Tibial artery (tissue), 4 donors: ENCODE data around the gene SDK2.

Experiments used
- DNase-seq, 2 donors: peaks; one replicate each; pipeline ENCODE4 v3.0.0-alpha.2; 2019
- H3K27ac ChIP-seq, 2 donors: fragments of 200-600 bp; sonication (generic) in 1 of 2; 1 replicate in 1 of 2; 2 replicates in 1 of 2; pipeline ENCODE4 v1.5.1; 2018 to 2019; ENCODE audit warnings: mild to moderate bottlenecking in 1 of 2
- H3K27me3 ChIP-seq, 2 donors: fragments of 200-600 bp; sonication (generic) in 1 of 2; one replicate each; pipeline versions ENCODE4 v1.5.1 to v1.6.0; 2016 to 2019
- H3K36me3 ChIP-seq, 3 donors: fragments of 200-600 bp; sonication (generic) in 2 of 3; one replicate each; pipeline ENCODE4 v1.5.1; 2016 to 2019; ENCODE audit warnings: mild to moderate bottlenecking in 2 of 3
- H3K4me1 ChIP-seq, 4 donors: fragments of 200-600 bp; sonication (generic) in 2 of 4; 1 replicate in 3 of 4; 2 replicates in 1 of 4; pipeline ENCODE4 v1.5.1; 2016 to 2019
- H3K4me3 ChIP-seq, 2 donors: fragments of 200-600 bp; sonication (generic) in 1 of 2; 1 replicate in 1 of 2; 2 replicates in 1 of 2; pipeline ENCODE4 v1.5.1; 2018 to 2019; ENCODE audit warnings: mild to moderate bottlenecking in 2 of 2
- H3K9me3 ChIP-seq, 3 donors: fragments of 200-600 bp; sonication (generic) in 1 of 3; one replicate each; pipeline ENCODE4 v1.5.1; 2016 to 2019
- CTCF ChIP-seq, 2 experiments: fragments of 200-600 bp in 1 of 2; fragments of 450-650 bp in 1 of 2; IDR thresholded peaks; one replicate each; pipeline ENCODE4 v1.5.1; 2017 to 2019; ENCODE audit warnings: antibody characterized with exemption in 2 of 2, mild to moderate bottlenecking in 1 of 2, moderate library complexity in 1 of 2
- intact Hi-C: fragments of 100-400 bp; cut with DNase I; formaldehyde crosslinking; loops from one replicate; pipeline ENCODE4 v1.15.0; 2023; ENCODE audit warnings: low total_unique reads

SDK2 gene

GRCh38 chr17:73686961-73687360 lies 42.7 kb upstream of the SDK2 start:
- no peaks in the 10 kb centered on the region for H3K4me1 ChIP-seq
- H3K4me3 ChIP-seq: no peak overlapping the region
- intact Hi-C loops: no loop called here
- no peaks in the 10 kb centered on the region for H3K36me3 ChIP-seq
- TF ChIP-seq CTCF (IDR thresholded peaks at IDR 0.05): no peak
- DNase-seq: no peak
- H3K9me3 ChIP-seq: peaks cover 2 to 19% (median 16%) of the 10 kb centered on the region in 3 donors
- H3K27me3 ChIP-seq: peaks cover 0 to 17% of the 10 kb centered on the region in 2 donors
- H3K27ac ChIP-seq: no peak overlapping the region

DNA sequence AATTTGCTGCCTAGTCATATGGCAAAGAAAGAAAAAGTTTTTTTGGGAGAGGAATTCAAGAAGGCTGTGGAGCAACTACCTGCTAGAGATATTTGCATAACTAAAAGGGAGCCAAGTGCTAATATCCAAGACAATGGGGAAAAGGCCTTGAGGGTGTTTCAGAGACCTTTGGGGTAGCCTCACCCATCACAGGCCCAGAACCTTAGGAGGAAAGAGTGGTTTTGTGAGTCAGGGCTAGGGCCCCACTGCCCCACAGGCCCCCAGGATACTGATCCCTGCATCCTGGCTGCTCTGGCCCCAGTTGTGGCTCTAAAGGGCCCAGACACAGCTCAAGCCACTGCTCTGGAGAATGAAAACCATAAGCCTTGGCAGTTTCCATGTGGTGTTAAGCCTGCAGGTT lies 41.9 kb upstream of the SDK2 start:
- Histone ChIP-seq H3K36me3 (no peaks in the 10 kb centered on the region), H3K27ac (no peak overlapping the region), H3K27me3 (peaks cover 0 to 15% of the 10 kb centered on the region in 2 donors), H3K4me1 (no peaks in the 10 kb centered on the region), H3K9me3 (peaks cover 3 to 24% (median 20%) of the 10 kb centered on the region in 3 donors), H3K4me3 (no peak overlapping the region)
- no peak for TF ChIP-seq CTCF (IDR thresholded peaks at IDR 0.05)
- DNase-seq: no peak
- intact Hi-C loops: no loop called here

- no peak for DNase-seq
- no peak overlapping the region for H3K27ac ChIP-seq
- peaks cover 3 to 24% (median 20%) of the 10 kb centered on the region in 3 donors for H3K9me3 ChIP-seq
- intact Hi-C loops: no loop called here
- TF ChIP-seq CTCF (IDR thresholded peaks at IDR 0.05): no peak
- no peaks in the 10 kb centered on the region for H3K4me1 ChIP-seq
- peaks cover 0 to 7% of the 10 kb centered on the region in 2 donors for H3K27me3 ChIP-seq
- no peaks in the 10 kb centered on the region for H3K36me3 ChIP-seq
- H3K4me3 ChIP-seq: no peak overlapping the region
Observed at GRCh38 chr17:73684183-73684582, 39.9 kb upstream of the SDK2 start.

GRCh38 chr17:73683771-73684170 lies 39.5 kb upstream of the SDK2 start:
- intact Hi-C loops: no loop called here
- DNase-seq: no peak
- TF ChIP-seq CTCF (IDR thresholded peaks at IDR 0.05): no peak
- H3K4me1 ChIP-seq: no peaks in the 10 kb centered on the region
- H3K36me3 ChIP-seq: no peaks in the 10 kb centered on the region
- no peak overlapping the region for H3K4me3 ChIP-seq
- no peak overlapping the region for H3K27ac ChIP-seq
- H3K27me3 ChIP-seq: peaks cover 0 to 7% of the 10 kb centered on the region in 2 donors
- H3K9me3 ChIP-seq: peaks cover 3 to 24% (median 20%) of the 10 kb centered on the region in 3 donors

DNA sequence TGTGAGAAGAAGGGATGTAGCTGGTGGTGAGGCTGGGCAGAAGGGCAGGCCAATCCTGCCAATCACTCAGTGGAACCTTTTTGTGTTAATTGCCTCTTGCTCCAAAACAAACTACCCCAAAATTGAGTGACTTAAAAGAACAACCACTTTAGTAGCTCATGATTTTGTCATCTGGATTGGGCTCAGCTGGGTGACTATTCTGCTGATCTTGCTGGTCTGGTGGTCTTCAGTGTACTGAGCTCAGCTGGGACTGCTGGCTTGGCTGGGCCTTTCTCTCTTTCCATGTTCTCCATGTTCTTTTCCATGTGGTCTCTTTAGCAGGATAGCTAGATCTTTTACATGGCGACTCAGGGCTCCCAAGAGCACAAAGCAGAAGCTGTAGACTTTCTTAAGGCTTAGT lies 37.7 kb upstream of the SDK2 start:
- H3K36me3 ChIP-seq: no peaks in the 10 kb centered on the region
- DNase-seq: no peak
- no peak overlapping the region for H3K4me3 ChIP-seq
- intact Hi-C loops: no loop called here
- peaks cover 0 to 7% of the 10 kb centered on the region in 2 donors for H3K27me3 ChIP-seq
- H3K4me1 ChIP-seq: no peaks in the 10 kb centered on the region
- H3K27ac ChIP-seq: no peak overlapping the region
- no peak for TF ChIP-seq CTCF (IDR thresholded peaks at IDR 0.05)
- H3K9me3 ChIP-seq: peaks cover 3 to 24% (median 20%) of the 10 kb centered on the region in 3 donors

GRCh38 chr17:73679476-73679875 lies 35.2 kb upstream of the SDK2 start:
- peaks cover 0 to 7% of the 10 kb centered on the region in 2 donors for H3K27me3 ChIP-seq
- H3K27ac ChIP-seq: no peak overlapping the region
- H3K9me3 ChIP-seq: peaks cover 3 to 14% (median 12%) of the 10 kb centered on the region in 3 donors
- intact Hi-C loops: no loop called here
- H3K36me3 ChIP-seq: no peaks in the 10 kb centered on the region
- no peak overlapping the region for H3K4me3 ChIP-seq
- no peak for DNase-seq
- no peaks in the 10 kb centered on the region for H3K4me1 ChIP-seq
- TF ChIP-seq CTCF (IDR thresholded peaks at IDR 0.05): no peak
